M059J (cell line): ENCODE data around the gene ZMAT5. TPM values are rescaled to one million over a fixed set of nuclear protein-coding genes. Genes with fewer than 3 reads are reported as not detected.

Experiments used
- DNase-seq: peaks from one replicate; pipeline ENCODE4 v3.0.0-alpha.2; 2012; ENCODE audit warnings: low read depth
- total RNA-seq: library from RNA; depleted of rRNA; stranded (reverse); fragments of >200 nt; shearing (Covaris generic); gene quantifications from 2 replicates; pipeline ENCODE4 v1.2.3, GENCODE V29; 2014; rRNA removed

The ZMAT5 gene
- total RNA-seq, 1 experiment from 2014 or later, result 19.4 TPM

- no peak for DNase-seq
Measured at GRCh38 chr22:29689880-29690213, 77.0 kb downstream of the ZMAT5 start.

GRCh38 chr22:29689206-29689879, 77.5 kb downstream of the ZMAT5 start:
- no peak for DNase-seq

GRCh38 chr22:29684244-29684643, 82.6 kb downstream of the ZMAT5 start:
- DNase-seq, result no peak

- no peak for DNase-seq
Measured at GRCh38 chr22:29683536-29683935, 83.3 kb downstream of the ZMAT5 start.

Other genes with a start within 250 kb of the ZMAT5 start
- 22.3 and 30.5 TPM in 2 replicates for gene THOC5, start 213.2 kb downstream of the ZMAT5 start, total RNA-seq
- gene NIPSNAP1, start 185.9 kb downstream of the ZMAT5 start, total RNA-seq, result 67.4 and 71.3 TPM in 2 replicates
- gene NF2, start 163.4 kb downstream of the ZMAT5 start, total RNA-seq, result 50.5 and 86.0 TPM in 2 replicates
- gene CABP7, start 47.0 kb downstream of the ZMAT5 start, total RNA-seq, result 0.52 and 1.7 TPM in 2 replicates
- gene UQCR10, start 362 bp upstream of the ZMAT5 start, total RNA-seq, result 126 and 140 TPM in 2 replicates
- 14.8 and 28.7 TPM in 2 replicates for gene ASCC2, start 71.3 kb upstream of the ZMAT5 start, total RNA-seq
- 9.3 and 16.7 TPM in 2 replicates for gene MTMR3, start 116.2 kb upstream of the ZMAT5 start, total RNA-seq